Measurements from ENCODE around the gene PDE3A. TPM values are rescaled to one million over a fixed set of nuclear protein-coding genes. Genes with fewer than 3 reads are reported as not detected.
A peak's percentile ranks its signal among the peaks of the same experiment; 100 is the strongest.

The PDE3A gene
- total RNA-seq, 2 experiments from 2014 or later = not detected

DNA sequence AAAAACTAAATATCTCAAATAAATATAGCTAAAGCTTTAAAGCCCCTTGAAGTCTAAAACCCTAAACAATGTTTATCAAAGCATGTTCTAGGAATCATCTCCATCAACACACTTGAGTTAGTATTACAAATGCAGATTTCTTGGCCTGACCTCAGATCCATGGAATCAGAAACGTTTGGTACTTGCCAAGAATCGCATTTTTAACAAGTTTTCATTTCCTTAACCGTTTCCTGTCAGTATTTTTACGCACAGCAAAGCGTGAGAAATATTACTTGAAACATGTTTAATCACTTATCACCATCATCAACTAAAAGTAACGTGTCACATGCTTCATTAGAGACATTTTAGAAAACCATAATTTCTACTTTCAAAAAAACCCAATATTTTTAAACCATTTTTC, 336.5 kb downstream of the PDE3A start:
- Histone ChIP-seq H3K4me3 (ENCODE audit: low read depth, low read length, poor library complexity, severe bottlenecking) (no peak overlapping the region), H2AFZ (ENCODE audit: low read length) (no peak overlapping the region), H3K9me3 (ENCODE audit: low read length) (no peaks in the 10 kb centered on the region), H4K20me1 (ENCODE audit: insufficient read depth, low read length) (no peaks in the 10 kb centered on the region), H3K27ac (ENCODE audit: low read depth, low read length, poor library complexity, severe bottlenecking) (no peak overlapping the region), H3K79me2 (ENCODE audit: insufficient read depth, low read depth, low read length) (no peaks in the 10 kb centered on the region), H3K36me3 (ENCODE audit: insufficient read depth, low read length) (no peaks in the 10 kb centered on the region), H3K9me2 (ENCODE audit: insufficient read depth, low read length) (no peaks in the 10 kb centered on the region), H3K4me1 (ENCODE audit: insufficient read depth, low read length, poor library complexity, severe bottlenecking) (no peaks in the 10 kb centered on the region), H3K4me2 (ENCODE audit: low read length) (no peak overlapping the region)
- intact Hi-C loops (cut with micrococcal nuclease; ENCODE audit: unreplicated experiment) = no loop called here
- ChIA-PET CTCF (ENCODE audit: unreplicated experiment) (no interaction called here), POLR2A (interaction anchor here (0.9 to 1.6 kb wide), 2 partner anchors 9 to 13 kb away, joined by 3 read pairs; no protein-coding TSS in a partner anchor)
- no TSS peak for BruUV-seq (replicated peaks)
- DNase-seq (ENCODE audit: low spot score) = no peak
- TF ChIP-seq CTCF (conservative IDR thresholded peaks at IDR 0.05; ENCODE audit: low read length) = no peak
- no peak for TF ChIP-seq EZH2phosphoT487 (IDR thresholded peaks at IDR 0.05; ENCODE audit: borderline replicate concordance, low read depth, low read length)

GRCh38 chr12:20711846-20712245, 343.5 kb downstream of the PDE3A start:
- intact Hi-C loops (cut with micrococcal nuclease; ENCODE audit: unreplicated experiment) = no loop called here
- no peaks in the 10 kb centered on the region for H3K4me1 ChIP-seq (ENCODE audit: insufficient read depth, low read length, poor library complexity, severe bottlenecking)
- BruUV-seq (replicated peaks) = no TSS peak
- H3K27ac ChIP-seq (ENCODE audit: low read depth, low read length, poor library complexity, severe bottlenecking) = no peak overlapping the region
- H2AFZ ChIP-seq (ENCODE audit: low read length) = no peak overlapping the region
- ChIA-PET POLR2A (no interaction called here), CTCF (ENCODE audit: unreplicated experiment) (no interaction called here)
- H3K36me3 ChIP-seq (ENCODE audit: insufficient read depth, low read length) = no peaks in the 10 kb centered on the region
- H3K9me3 ChIP-seq (ENCODE audit: low read length) = no peaks in the 10 kb centered on the region
- TF ChIP-seq CTCF (conservative IDR thresholded peaks at IDR 0.05; ENCODE audit: low read length) = no peak
- no peak for TF ChIP-seq EZH2phosphoT487 (IDR thresholded peaks at IDR 0.05; ENCODE audit: borderline replicate concordance, low read depth, low read length)
- H3K4me2 ChIP-seq (ENCODE audit: low read length) = no peak overlapping the region
- no peaks in the 10 kb centered on the region for H4K20me1 ChIP-seq (ENCODE audit: insufficient read depth, low read length)
- H3K79me2 ChIP-seq (ENCODE audit: insufficient read depth, low read depth, low read length) = no peaks in the 10 kb centered on the region
- no peak for DNase-seq (ENCODE audit: low spot score)
- no peak overlapping the region for H3K4me3 ChIP-seq (ENCODE audit: low read depth, low read length, poor library complexity, severe bottlenecking)
- H3K9me2 ChIP-seq (ENCODE audit: insufficient read depth, low read length) = no peaks in the 10 kb centered on the region

DNA sequence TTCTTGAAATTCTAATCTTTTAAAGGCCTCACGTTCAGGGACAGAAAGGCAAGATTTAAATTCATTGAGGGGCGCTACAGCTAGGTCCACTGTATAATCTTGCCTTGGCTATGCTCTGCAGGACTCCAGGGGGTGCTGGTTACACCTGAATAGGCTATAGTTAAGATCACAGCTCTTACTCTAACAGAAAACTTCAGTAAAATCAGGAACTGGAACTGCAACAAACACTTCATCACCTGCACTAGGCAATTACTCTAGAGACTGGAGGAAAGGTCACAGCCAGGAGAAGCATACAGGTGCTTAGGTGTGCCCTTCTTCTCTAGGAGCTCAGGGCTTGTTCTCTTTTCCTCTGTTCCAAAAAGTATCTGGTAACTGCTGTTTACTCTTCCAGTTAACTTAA, 347.7 kb downstream of the PDE3A start:
- TF ChIP-seq EZH2phosphoT487 (IDR thresholded peaks at IDR 0.05; ENCODE audit: borderline replicate concordance, low read depth, low read length) = no peak
- peak; percentile 36; the same call in 1 of the 2 replicates for TF ChIP-seq CTCF (conservative IDR thresholded peaks at IDR 0.05; ENCODE audit: low read length)
- Histone ChIP-seq H3K4me3 (ENCODE audit: low read depth, low read length, poor library complexity, severe bottlenecking) (no peak overlapping the region), H2AFZ (ENCODE audit: low read length) (no peak overlapping the region), H3K27ac (ENCODE audit: low read depth, low read length, poor library complexity, severe bottlenecking) (no peak overlapping the region), H3K4me2 (ENCODE audit: low read length) (no peak overlapping the region), H3K9me2 (ENCODE audit: insufficient read depth, low read length) (no peaks in the 10 kb centered on the region), H3K4me1 (ENCODE audit: insufficient read depth, low read length, poor library complexity, severe bottlenecking) (no peaks in the 10 kb centered on the region), H3K9me3 (ENCODE audit: low read length) (no peaks in the 10 kb centered on the region), H3K36me3 (ENCODE audit: insufficient read depth, low read length) (no peaks in the 10 kb centered on the region), H3K79me2 (ENCODE audit: insufficient read depth, low read depth, low read length) (no peaks in the 10 kb centered on the region), H4K20me1 (ENCODE audit: insufficient read depth, low read length) (no peaks in the 10 kb centered on the region)
- BruUV-seq (replicated peaks) = no TSS peak
- CTCF ChIA-PET (ENCODE audit: unreplicated experiment) = no interaction called here
- intact Hi-C loops (cut with micrococcal nuclease; ENCODE audit: unreplicated experiment) = no loop called here
- POLR2A ChIA-PET = interaction anchor here (1.3 kb wide), 1 partner anchor 9 kb away, joined by 4 read pairs; no protein-coding TSS in a partner anchor
- DNase-seq (ENCODE audit: low spot score) = peak; percentile 16
